A549 treated with AZD9567 at 1 μM for 4 hours (cell line): Measurements from ENCODE around the gene OR14J1. TPM values are rescaled to one million over a fixed set of nuclear protein-coding genes. Genes with fewer than 3 reads are reported as not detected.

Experiments used
- total RNA-seq: library from RNA; stranded (reverse); fragments of 200-300 nt; extraction: Qiagen RNA extraction; gene quantifications from 5 replicates; pipeline ENCODE4 v1.2.3, GENCODE V29; 2022; ENCODE audit not compliant: insufficient read depth

The OR14J1 gene, protein sequence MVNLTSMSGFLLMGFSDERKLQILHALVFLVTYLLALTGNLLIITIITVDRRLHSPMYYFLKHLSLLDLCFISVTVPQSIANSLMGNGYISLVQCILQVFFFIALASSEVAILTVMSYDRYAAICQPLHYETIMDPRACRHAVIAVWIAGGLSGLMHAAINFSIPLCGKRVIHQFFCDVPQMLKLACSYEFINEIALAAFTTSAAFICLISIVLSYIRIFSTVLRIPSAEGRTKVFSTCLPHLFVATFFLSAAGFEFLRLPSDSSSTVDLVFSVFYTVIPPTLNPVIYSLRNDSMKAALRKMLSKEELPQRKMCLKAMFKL
- not detected in 5 replicates for total RNA-seq

DNA sequence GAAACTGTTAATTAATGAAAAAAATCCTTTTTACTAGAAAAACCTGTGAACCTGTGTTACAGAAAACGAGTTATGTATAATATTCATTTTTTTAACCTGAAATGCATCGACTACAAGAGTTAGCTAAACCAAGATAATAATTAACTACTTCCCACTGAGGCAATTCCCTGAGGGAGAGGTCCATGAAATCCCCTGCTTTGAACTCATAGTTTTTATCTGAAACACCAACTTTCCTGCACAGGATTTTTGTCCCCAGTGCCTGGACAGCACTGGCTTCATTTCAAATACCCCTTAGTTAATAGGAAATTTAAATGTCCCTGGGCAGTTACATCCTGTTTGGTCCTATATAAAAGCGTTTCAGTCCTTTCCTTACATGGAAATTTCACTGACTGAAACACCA is at the start of gene OR14J1:
TSS of gene OR14J1 (plus strand) at position 386 of the 400 bp plus-strand sequence. CDS start 4,989 bp downstream, outside the sequence.

Other genes with a start within 250 kb of the OR14J1 start
- gene OR2B3, start 214.4 kb upstream of the OR14J1 start, total RNA-seq, result not detected in 5 replicates
- gene OR2J1, start 202.2 kb upstream of the OR14J1 start, total RNA-seq, result not detected in 5 replicates
- gene OR2J3, start 193.6 kb upstream of the OR14J1 start, total RNA-seq, result not detected in 5 replicates
- gene OR2J2, start 130.8 kb upstream of the OR14J1 start, total RNA-seq, result not detected in 5 replicates
- not detected in 5 replicates for gene OR5V1, start 67.2 kb downstream of the OR14J1 start, total RNA-seq
- not detected in 5 replicates for gene OR12D3, start 73.6 kb downstream of the OR14J1 start, total RNA-seq
- not detected in 5 replicates for gene OR12D2, start 93.9 kb downstream of the OR14J1 start, total RNA-seq
- gene OR12D1, start 113.2 kb downstream of the OR14J1 start, total RNA-seq, result not detected in 5 replicates
- gene OR10C1, start 137.6 kb downstream of the OR14J1 start, total RNA-seq, result not detected in 5 replicates
- gene OR11A1, start 155.4 kb downstream of the OR14J1 start, total RNA-seq, result not detected in 5 replicates
- not detected in 5 replicates for gene OR2H1, start 155.5 kb downstream of the OR14J1 start, total RNA-seq
- not detected in 5 replicates for gene MAS1L, start 186.3 kb downstream of the OR14J1 start, total RNA-seq